Measurements from ENCODE around the gene PISD.

- no peak for TF ChIP-seq CTCF (conservative IDR thresholded peaks at IDR 0.05; ENCODE audit: low read depth, low read length)
- no peak for TF ChIP-seq EZH2phosphoT487 (IDR thresholded peaks at IDR 0.05; ENCODE audit: borderline replicate concordance, low read length)
Measured at GRCh38 chr22:31680861-31681341, 18.9 kb upstream of the PISD start.
